GM21737 (cell line): ENCODE results near the gene SPATA6L.

Experiments used
- ATAC-seq: cut with Tn5 transposase; IDR thresholded peaks from one replicate; pipeline ENCODE4 v1.9.1; 2021; ENCODE audit warnings: mild to moderate bottlenecking, moderate library complexity; ENCODE audit not compliant: unreplicated experiment

Gene SPATA6L

GRCh38 chr9:4588721-4589120 lies 77.6 kb downstream of the SPATA6L start:
- ATAC-seq = no peak

GRCh38 chr9:4585135-4585534 lies 81.1 kb downstream of the SPATA6L start:
- no peak for ATAC-seq

- no peak for ATAC-seq
Measured at GRCh38 chr9:4584636-4585035, 81.6 kb downstream of the SPATA6L start.

GRCh38 chr9:4583001-4583400 lies 83.3 kb downstream of the SPATA6L start:
- no peak for ATAC-seq

- ATAC-seq = no peak
Measured at GRCh38 chr9:4581861-4582565, 84.3 kb downstream of the SPATA6L start.

GRCh38 chr9:4581035-4581760 lies 85.1 kb downstream of the SPATA6L start:
- no peak for ATAC-seq

- ATAC-seq = no peak
Measured at GRCh38 chr9:4579001-4579400, 87.3 kb downstream of the SPATA6L start.

- no peak for ATAC-seq
Measured at GRCh38 chr9:4576448-4576847, 89.8 kb downstream of the SPATA6L start.

GRCh38 chr9:4575997-4576396 lies 90.3 kb downstream of the SPATA6L start:
- ATAC-seq = no peak

- peak; percentile 84 for ATAC-seq
Measured at GRCh38 chr9:4574657-4575243, 91.5 kb downstream of the SPATA6L start.

- no peak for ATAC-seq
Measured at GRCh38 chr9:4573634-4574389, 92.5 kb downstream of the SPATA6L start.

- ATAC-seq = no peak
Measured at GRCh38 chr9:4573176-4573575, 93.1 kb downstream of the SPATA6L start.

- ATAC-seq = no peak
Measured at GRCh38 chr9:4572184-4572826, 94.0 kb downstream of the SPATA6L start.

GRCh38 chr9:4569101-4569500 lies 97.2 kb downstream of the SPATA6L start:
- ATAC-seq = no peak

- no peak for ATAC-seq
Measured at GRCh38 chr9:4567601-4568000, 98.7 kb downstream of the SPATA6L start.

- ATAC-seq = no peak
Measured at GRCh38 chr9:4566806-4567205, 99.5 kb downstream of the SPATA6L start.

- no peak for ATAC-seq
Measured at GRCh38 chr9:4563105-4563504, 103.2 kb downstream of the SPATA6L start.

GRCh38 chr9:4559261-4560182 lies 106.8 kb downstream of the SPATA6L start:
- ATAC-seq = peak; percentile 90

- ATAC-seq = no peak
Measured at GRCh38 chr9:4558371-4558998, 107.8 kb downstream of the SPATA6L start.
